HG02885 (cell line): Measurements from ENCODE around the gene SOCS3.

Experiments used
- ATAC-seq: cut with Tn5 transposase; IDR thresholded peaks from one replicate; pipeline ENCODE4 v1.9.1; 2021; ENCODE audit warnings: mild to moderate bottlenecking; ENCODE audit not compliant: unreplicated experiment, poor library complexity

SOCS3 gene

GRCh38 chr17:78391843-78392242 lies 32.0 kb upstream of the SOCS3 start:
- ATAC-seq = no peak

- ATAC-seq = no peak
Observed at GRCh38 chr17:78391051-78391431, 31.2 kb upstream of the SOCS3 start.

- no peak for ATAC-seq
Observed at GRCh38 chr17:78390241-78391050, 30.6 kb upstream of the SOCS3 start.

- no peak for ATAC-seq
Observed at GRCh38 chr17:78387977-78388941, 28.4 kb upstream of the SOCS3 start.

- ATAC-seq = peak; percentile 26
Observed at GRCh38 chr17:78384479-78385175, 24.8 kb upstream of the SOCS3 start.

GRCh38 chr17:78383725-78384471 lies 24.0 kb upstream of the SOCS3 start:
- peak; percentile 53 for ATAC-seq

- no peak for ATAC-seq
Observed at GRCh38 chr17:78381601-78382232, 21.8 kb upstream of the SOCS3 start.

GRCh38 chr17:78380370-78380769 lies 20.5 kb upstream of the SOCS3 start:
- ATAC-seq = no peak

GRCh38 chr17:78379131-78379491 lies 19.2 kb upstream of the SOCS3 start:
- no peak for ATAC-seq

- ATAC-seq = peak; percentile 77
Observed at GRCh38 chr17:78378225-78379130, 18.6 kb upstream of the SOCS3 start, which contains the start of gene PGS1. TSS of gene PGS1 (plus strand) at chr17:78378649. CDS start at chr17:78378666, 17 bp downstream.

GRCh38 chr17:78377858-78378224 lies 18.0 kb upstream of the SOCS3 start:
- ATAC-seq = no peak

GRCh38 chr17:78376161-78376560 lies 16.3 kb upstream of the SOCS3 start:
- no peak for ATAC-seq

- no peak for ATAC-seq
Observed at GRCh38 chr17:78375401-78376151, 15.7 kb upstream of the SOCS3 start.

- no peak for ATAC-seq
Observed at GRCh38 chr17:78374631-78375274, 14.9 kb upstream of the SOCS3 start.

GRCh38 chr17:78374189-78374588 lies 14.3 kb upstream of the SOCS3 start:
- no peak for ATAC-seq

GRCh38 chr17:78372841-78373240 lies 13.0 kb upstream of the SOCS3 start:
- no peak for ATAC-seq

GRCh38 chr17:78371056-78371455 lies 11.2 kb upstream of the SOCS3 start:
- no peak for ATAC-seq
